Spleen (tissue), 7 donors: ENCODE measurements around the gene SETD4.

ENCODE experiments used
- CTCF ChIP-seq, 11 experiments: fragments of 200-600 bp in 7 of 11; fragments of 450-650 bp in 4 of 11; sonication (generic) in 4 of 11; IDR thresholded peaks in 8 of 11; conservative IDR thresholded peaks in 3 of 11; 1 replicate in 7 of 11; 2 replicates in 4 of 11; pipeline versions ENCODE4 v1.4.0 to v1.8.0; 2016 to 2021; ENCODE audit warnings: antibody characterized with exemption in 11 of 11, inconsistent platforms in 4 of 11, mild to moderate bottlenecking in 1 of 11
- POLR2A ChIP-seq, 3 donors: fragments of 450-650 bp; IDR thresholded peaks; one replicate each; pipeline ENCODE4 v1.5.1; 2017; ENCODE audit warnings: antibody characterized with exemption in 3 of 3, mild to moderate bottlenecking in 1 of 3
- POLR2AphosphoS5 ChIP-seq, 3 donors: sonication (generic); formaldehyde crosslinking; IDR thresholded peaks; one replicate each; pipeline ENCODE4 v1.5.1; 2017; ENCODE audit warnings: antibody characterized with exemption in 3 of 3
- donor health status: DM: no; HTN: no; CAD: no; lungs with moderate emphysema.
- donor health status: DM: no; HTN: no; CAD: no.
- donor health status: DM: no; HTN: no; CAD: no.

- TF ChIP-seq CTCF (IDR thresholded peaks at IDR 0.05 in 8 of 11, conservative IDR thresholded peaks at IDR 0.05 in 3 of 11) (no peak), POLR2AphosphoS5 (IDR thresholded peaks at IDR 0.05) (no peak), POLR2A (IDR thresholded peaks at IDR 0.05) (no peak)
These were observed 65.7 kb downstream of the SETD4 start for GRCh38 chr21:35994613-35995012.
